PFSK-1 (cell line): ENCODE data around the gene SYNJ2.

Source experiments
- POLR2AphosphoS5 ChIP-seq: IDR thresholded peaks from 2 replicates; pipeline ENCODE4 v1.6.1; 2012; ENCODE audit warnings: low read depth, mild to moderate bottlenecking, control low read depth, low read length, moderate library complexity
- REST ChIP-seq, 2 experiments: IDR thresholded peaks; 2 replicates each; pipeline versions ENCODE4 v1.6.1 to v1.8.0; 2011 to 2012; ENCODE audit warnings: low read depth in 2 of 2, low read length in 2 of 2, control low read depth in 1 of 2, inconsistent platforms in 1 of 2, mild to moderate bottlenecking in 1 of 2, moderate library complexity in 1 of 2; ENCODE audit not compliant: insufficient read depth in 1 of 2

- TF ChIP-seq REST (IDR thresholded peaks at IDR 0.05; ENCODE audit: insufficient read depth in 1 of 2, low read depth in 2 of 2, low read length in 2 of 2) (no peak), POLR2AphosphoS5 (no peak)
Observed at GRCh38 chr6:157961832-157962575, 19.7 kb upstream of the SYNJ2 start.
